Mesothelial cell of epicardium (in vitro differentiated cells): ENCODE data around the gene NLRC3. TPM values are rescaled to one million over a fixed set of nuclear protein-coding genes. Genes with fewer than 3 reads are reported as not detected.

Experiments
- DNase-seq, 2 experiments: peaks; one replicate each; pipeline ENCODE4 v3.0.0; 2021; ENCODE audit warnings: low spot score in 2 of 2; ENCODE audit not compliant: unreplicated experiment in 2 of 2
- H3K27ac Mint-ChIP-seq: 2 replicates; pipeline ENCODE4 v1.8.0; 2021; ENCODE audit warnings: mixed read lengths
- H3K27me3 Mint-ChIP-seq: 2 replicates; pipeline ENCODE4 v1.8.0; 2021; ENCODE audit warnings: low read depth, mixed read lengths
- H3K36me3 Mint-ChIP-seq: 2 replicates; pipeline ENCODE4 v1.8.0; 2021; ENCODE audit warnings: mixed read lengths
- H3K4me1 Mint-ChIP-seq: 2 replicates; pipeline ENCODE4 v1.8.0; 2021; ENCODE audit warnings: mixed read lengths
- H3K4me3 Mint-ChIP-seq: 2 replicates; pipeline ENCODE4 v1.8.0; 2021; ENCODE audit warnings: mild to moderate bottlenecking, moderate library complexity, mixed read lengths
- H3K9me3 Mint-ChIP-seq: 2 replicates; pipeline ENCODE4 v1.8.0; 2021; ENCODE audit warnings: mixed read lengths
- CTCF ChIP-seq: fragments of 200-600 bp; sonication (generic); IDR thresholded peaks from one replicate; pipeline ENCODE4 v1.5.0; 2021; ENCODE audit warnings: antibody characterized with exemption; ENCODE audit not compliant: unreplicated experiment
- total RNA-seq: library from RNA; stranded (reverse); gene quantifications from 3 replicates; pipeline ENCODE4 v1.2.1, GENCODE V29; 2021

Gene NLRC3
- total RNA-seq, 1 donor from 2014 or later, result 0.13 TPM

GRCh38 chr16:3573146-3573815, 3.9 kb downstream of the NLRC3 start:
- no peaks in the 10 kb centered on the region for H3K4me1 Mint-ChIP-seq
- no peak overlapping the region for H3K4me3 Mint-ChIP-seq
- H3K36me3 Mint-ChIP-seq, result peaks cover 5% of the 10 kb centered on the region
- no peak for DNase-seq
- H3K27me3 Mint-ChIP-seq, result no peaks in the 10 kb centered on the region
- H3K9me3 Mint-ChIP-seq, result peaks cover 7% of the 10 kb centered on the region
- H3K27ac Mint-ChIP-seq, result no peak overlapping the region
- TF ChIP-seq CTCF, result no peak

DNA sequence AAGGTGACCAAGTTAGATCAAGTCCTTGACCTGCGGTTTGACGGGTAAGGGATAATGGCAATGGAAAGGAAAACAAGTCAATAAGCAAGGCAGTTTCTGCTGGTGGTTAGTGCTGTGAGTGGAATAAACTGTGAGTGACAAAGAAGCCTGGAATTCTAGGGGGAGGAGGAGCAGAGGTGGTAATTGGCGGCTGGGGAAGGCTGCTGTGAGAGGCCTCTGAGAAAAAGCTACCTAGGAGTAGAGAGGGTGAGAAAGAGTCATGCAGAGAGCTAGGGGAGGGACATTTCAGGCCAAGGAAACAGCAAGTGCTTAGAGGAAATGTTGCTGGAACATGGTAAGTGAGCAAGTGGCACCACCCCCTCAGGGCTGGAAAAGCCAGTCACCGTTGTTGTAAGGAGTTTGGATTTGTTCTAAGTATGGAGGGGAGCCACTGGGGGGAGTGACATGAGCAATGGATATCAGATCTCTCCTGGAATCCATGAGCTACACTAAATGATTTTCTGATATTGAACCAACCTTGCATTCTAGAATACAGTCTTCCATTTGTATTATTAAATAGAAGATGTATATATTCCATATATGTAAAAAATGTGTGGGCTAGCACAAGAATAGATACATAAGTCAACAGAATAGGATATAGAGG, 6.7 kb downstream of the NLRC3 start:
- Mint-ChIP-seq H3K4me3 (no peak overlapping the region), H3K27ac (no peak overlapping the region), H3K36me3 (peaks cover 5% of the 10 kb centered on the region), H3K27me3 (no peaks in the 10 kb centered on the region), H3K4me1 (no peaks in the 10 kb centered on the region), H3K9me3 (peaks cover 7% of the 10 kb centered on the region)
- TF ChIP-seq CTCF, result no peak
- no peak for DNase-seq

DNA sequence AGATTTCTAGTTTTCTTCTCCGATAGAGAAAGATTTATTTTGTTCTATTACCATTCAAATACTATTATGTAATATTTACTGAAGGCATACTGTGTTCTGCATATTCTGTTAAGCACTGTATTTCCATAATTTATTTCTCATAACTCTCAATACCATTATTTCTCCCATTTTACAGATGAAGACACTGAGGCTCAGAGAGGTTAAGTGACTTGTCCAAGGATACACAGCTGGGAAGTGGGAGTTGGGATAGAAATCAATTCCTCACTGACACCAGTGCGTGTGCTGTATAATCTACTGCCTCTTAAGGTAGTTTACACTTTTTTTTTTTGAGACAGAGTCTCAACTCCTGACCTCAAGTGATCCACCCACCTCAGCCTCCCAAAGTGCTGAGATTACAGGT, 7.4 kb downstream of the NLRC3 start:
- H3K36me3 Mint-ChIP-seq, result peaks cover 5% of the 10 kb centered on the region
- no peaks in the 10 kb centered on the region for H3K27me3 Mint-ChIP-seq
- DNase-seq, result no peak
- peaks cover 7% of the 10 kb centered on the region for H3K9me3 Mint-ChIP-seq
- TF ChIP-seq CTCF, result no peak
- no peaks in the 10 kb centered on the region for H3K4me1 Mint-ChIP-seq
- H3K27ac Mint-ChIP-seq, result no peak overlapping the region
- no peak overlapping the region for H3K4me3 Mint-ChIP-seq

DNA sequence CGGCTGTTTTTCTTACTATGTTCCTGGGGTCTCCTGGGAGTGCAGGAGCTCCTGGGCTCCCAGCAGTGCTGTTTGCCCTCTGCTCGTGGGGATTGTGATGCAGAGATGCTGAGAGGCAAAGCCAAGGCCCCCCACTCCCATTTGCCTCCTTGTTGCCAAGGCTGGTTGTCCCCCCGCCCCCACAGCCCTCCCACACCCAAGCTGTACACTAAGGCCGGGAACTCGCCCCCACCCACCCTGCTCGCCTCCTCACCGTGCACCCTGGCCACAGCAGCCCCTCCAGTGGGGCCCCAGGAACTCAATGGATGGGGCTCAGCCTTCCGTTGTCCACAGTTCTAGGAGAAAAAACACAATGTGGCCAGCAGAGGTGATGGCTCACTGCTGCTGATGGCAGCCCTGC, 10.2 kb downstream of the NLRC3 start:
- TF ChIP-seq CTCF, result no peak
- Mint-ChIP-seq H3K9me3 (peaks cover 7% of the 10 kb centered on the region), H3K36me3 (peaks cover 5% of the 10 kb centered on the region), H3K4me3 (no peak overlapping the region), H3K4me1 (no peaks in the 10 kb centered on the region), H3K27ac (no peak overlapping the region), H3K27me3 (no peaks in the 10 kb centered on the region)
- DNase-seq, result no peak

DNA sequence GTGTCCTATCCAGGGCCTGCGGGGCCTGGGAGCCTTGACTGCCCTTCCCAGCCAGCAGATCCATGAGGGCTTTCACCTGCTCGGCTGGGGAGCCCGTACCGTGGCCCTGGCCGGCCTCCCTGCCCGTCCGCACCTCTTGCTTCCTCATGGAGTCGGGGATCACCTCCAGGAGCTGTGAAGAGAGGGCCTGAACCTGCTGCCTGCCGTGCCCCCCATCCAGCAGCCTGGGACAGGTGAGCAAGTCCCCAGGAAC, 12.4 kb downstream of the NLRC3 start:
- Mint-ChIP-seq H3K27ac (no peak overlapping the region), H3K4me3 (no peak overlapping the region), H3K4me1 (no peaks in the 10 kb centered on the region), H3K27me3 (no peaks in the 10 kb centered on the region), H3K9me3 (no peaks in the 10 kb centered on the region), H3K36me3 (no peaks in the 10 kb centered on the region)
- no peak for TF ChIP-seq CTCF
- no peak for DNase-seq
